Measurements from ENCODE around the gene DCDC2C.

DCDC2C gene

DNA sequence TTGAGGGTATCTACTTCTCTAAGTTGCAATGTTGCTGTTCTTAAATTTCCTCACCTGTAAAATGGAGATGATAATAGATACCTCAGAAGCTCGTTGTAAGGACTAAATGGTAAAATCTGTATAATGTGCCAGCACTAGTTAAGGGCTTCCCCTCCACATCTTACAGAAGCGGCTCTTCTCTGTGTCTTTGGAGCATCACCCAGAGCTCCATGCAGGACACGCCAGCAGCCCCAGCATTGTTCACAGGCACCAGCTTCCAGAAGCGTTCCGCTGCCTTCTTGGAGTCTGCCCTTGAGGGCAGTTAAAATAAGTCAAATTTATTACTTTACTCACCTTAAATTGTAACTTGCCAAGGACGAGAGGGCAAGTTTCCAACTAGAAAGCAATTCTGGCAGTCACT is 5.8 kb downstream of the DCDC2C start:
- H3K27me3 ChIP-seq (ENCODE audit: insufficient read depth, poor library complexity, severe bottlenecking) = peaks cover 35% of the 10 kb centered on the region
- H3K4me3 ChIP-seq (ENCODE audit: severe bottlenecking) = no peak overlapping the region
- ATAC-seq (ENCODE audit: low read depth) (no peak), DNase-seq (ENCODE audit: low spot score) (no peak)
- H3K36me3 ChIP-seq (ENCODE audit: low read depth) = no peaks in the 10 kb centered on the region; the same call in 1 of the 2 replicates
- H3K27ac ChIP-seq (ENCODE audit: poor library complexity, severe bottlenecking) = no peak overlapping the region
- no peak for TF ChIP-seq CTCF (IDR thresholded peaks at IDR 0.05; ENCODE audit: poor library complexity, severe bottlenecking)
- no peaks in the 10 kb centered on the region for H3K9me3 ChIP-seq (ENCODE audit: severe bottlenecking)
- H3K4me1 ChIP-seq (ENCODE audit: insufficient read depth, poor library complexity, severe bottlenecking) = no peaks in the 10 kb centered on the region

DNA sequence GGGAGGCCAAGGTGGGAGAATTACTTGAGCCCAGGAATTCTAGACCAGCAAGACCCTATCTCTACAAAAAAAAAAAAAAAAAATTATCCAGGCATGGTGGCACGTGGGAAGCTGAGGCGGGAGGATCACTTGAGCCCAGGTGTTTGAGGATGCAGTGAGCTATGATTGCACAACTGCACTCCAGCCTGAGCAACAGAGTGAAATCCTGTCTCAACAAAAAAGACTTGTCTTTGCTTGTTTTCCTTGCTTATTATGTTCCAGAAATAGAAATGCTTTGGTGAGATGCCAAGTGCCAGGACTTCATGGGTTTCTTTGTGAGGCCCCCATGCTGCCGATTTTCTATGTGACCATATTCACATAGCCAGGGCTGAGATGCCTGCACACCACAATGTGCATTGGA is 9.0 kb downstream of the DCDC2C start:
- Histone ChIP-seq H3K9me3 (ENCODE audit: severe bottlenecking) (no peaks in the 10 kb centered on the region), H3K4me3 (ENCODE audit: severe bottlenecking) (no peak overlapping the region), H3K27ac (ENCODE audit: poor library complexity, severe bottlenecking) (no peak overlapping the region), H3K36me3 (ENCODE audit: low read depth) (no peaks in the 10 kb centered on the region), H3K27me3 (ENCODE audit: insufficient read depth, poor library complexity, severe bottlenecking) (peaks cover 26% of the 10 kb centered on the region), H3K4me1 (ENCODE audit: insufficient read depth, poor library complexity, severe bottlenecking) (no peaks in the 10 kb centered on the region)
- ATAC-seq (ENCODE audit: low read depth) (no peak), DNase-seq (ENCODE audit: low spot score) (no peak)
- no peak for TF ChIP-seq CTCF (IDR thresholded peaks at IDR 0.05; ENCODE audit: poor library complexity, severe bottlenecking)

- TF ChIP-seq CTCF (IDR thresholded peaks at IDR 0.05; ENCODE audit: poor library complexity, severe bottlenecking) = no peak
- Histone ChIP-seq H3K36me3 (ENCODE audit: low read depth) (no peaks in the 10 kb centered on the region), H3K27me3 (ENCODE audit: insufficient read depth, poor library complexity, severe bottlenecking) (peaks cover 24% of the 10 kb centered on the region), H3K4me3 (ENCODE audit: severe bottlenecking) (no peak overlapping the region), H3K9me3 (ENCODE audit: severe bottlenecking) (no peaks in the 10 kb centered on the region), H3K4me1 (ENCODE audit: insufficient read depth, poor library complexity, severe bottlenecking) (no peaks in the 10 kb centered on the region), H3K27ac (ENCODE audit: poor library complexity, severe bottlenecking) (no peak overlapping the region)
- no peak for ATAC-seq (ENCODE audit: low read depth)
- DNase-seq (ENCODE audit: low spot score) = no peak
Measured at GRCh38 chr2:3712831-3713503, 9.6 kb downstream of the DCDC2C start.

DNA sequence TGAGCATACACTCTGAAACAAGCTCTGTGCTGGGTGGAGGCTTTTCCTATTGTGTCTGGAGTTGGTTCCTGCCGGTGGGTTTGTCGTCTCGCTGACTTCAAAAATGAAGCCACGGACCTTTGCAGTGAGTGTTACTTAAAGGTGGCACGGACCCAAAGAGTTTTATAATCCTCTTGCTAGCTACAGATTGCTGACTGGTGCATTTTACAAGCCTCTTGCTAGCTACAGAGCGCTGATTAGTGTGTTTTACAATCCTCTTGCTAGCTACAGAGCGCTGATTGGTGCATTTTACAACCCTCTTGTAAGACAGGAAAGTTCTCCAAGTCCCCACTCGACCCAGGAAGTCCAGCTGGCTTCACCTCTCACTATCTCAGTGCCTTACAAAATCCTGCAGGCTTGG is 15.3 kb downstream of the DCDC2C start:
- no peaks in the 10 kb centered on the region for H3K27me3 ChIP-seq (ENCODE audit: insufficient read depth, poor library complexity, severe bottlenecking)
- no peaks in the 10 kb centered on the region for H3K4me1 ChIP-seq (ENCODE audit: insufficient read depth, poor library complexity, severe bottlenecking)
- DNase-seq (ENCODE audit: low spot score) (no peak), ATAC-seq (ENCODE audit: low read depth) (no peak)
- H3K9me3 ChIP-seq (ENCODE audit: severe bottlenecking) = no peaks in the 10 kb centered on the region
- H3K27ac ChIP-seq (ENCODE audit: poor library complexity, severe bottlenecking) = no peak overlapping the region
- TF ChIP-seq CTCF (IDR thresholded peaks at IDR 0.05; ENCODE audit: poor library complexity, severe bottlenecking) = no peak
- H3K4me3 ChIP-seq (ENCODE audit: severe bottlenecking) = no peak overlapping the region
- H3K36me3 ChIP-seq (ENCODE audit: low read depth) = no peaks in the 10 kb centered on the region

DNA sequence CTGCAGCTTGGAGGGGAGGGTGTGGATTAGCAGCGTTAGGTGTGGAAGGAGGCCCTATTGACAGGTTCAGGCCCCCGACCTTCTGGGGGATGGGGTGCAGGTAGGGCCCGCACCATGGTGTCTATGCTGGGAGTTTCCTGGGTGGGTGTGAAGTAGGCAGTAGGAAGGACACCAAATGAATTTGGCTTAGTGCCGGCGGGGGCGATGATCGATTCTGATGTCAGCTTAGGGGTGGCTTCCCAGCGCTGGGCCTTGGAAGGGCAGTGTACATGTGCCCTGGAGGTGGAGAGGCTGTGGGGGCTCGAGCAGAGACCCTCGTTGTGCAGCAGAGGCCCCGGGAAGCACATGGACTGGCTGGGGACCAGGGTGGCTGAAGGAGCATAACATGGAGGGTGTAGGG is 21.6 kb downstream of the DCDC2C start:
- no peaks in the 10 kb centered on the region for H3K9me3 ChIP-seq (ENCODE audit: severe bottlenecking)
- H3K4me1 ChIP-seq (ENCODE audit: insufficient read depth, poor library complexity, severe bottlenecking) = no peaks in the 10 kb centered on the region
- no peak overlapping the region for H3K27ac ChIP-seq (ENCODE audit: poor library complexity, severe bottlenecking)
- H3K36me3 ChIP-seq (ENCODE audit: low read depth) = no peaks in the 10 kb centered on the region
- no peak for ATAC-seq (ENCODE audit: low read depth)
- H3K27me3 ChIP-seq (ENCODE audit: insufficient read depth, poor library complexity, severe bottlenecking) = no peaks in the 10 kb centered on the region
- no peak overlapping the region for H3K4me3 ChIP-seq (ENCODE audit: severe bottlenecking)
- TF ChIP-seq CTCF (IDR thresholded peaks at IDR 0.05; ENCODE audit: poor library complexity, severe bottlenecking) = no peak
- no peak for DNase-seq (ENCODE audit: low spot score)
